GM12892 (cell line): ENCODE measurements around the gene CRIM1.

Experiments used
- POLR2A ChIP-seq: IDR thresholded peaks from 2 replicates; pipeline ENCODE4 v1.6.1; 2011; ENCODE audit warnings: low read depth, low read length, control low read depth
- POLR2AphosphoS5 ChIP-seq: IDR thresholded peaks from 2 replicates; pipeline ENCODE4 v1.6.1; 2011; ENCODE audit warnings: low read depth, low read length, control low read depth
- TAF1 ChIP-seq: IDR thresholded peaks from 2 replicates; pipeline ENCODE4 v1.6.1; 2011; ENCODE audit warnings: low read depth, mild to moderate bottlenecking, control low read depth, low read length, borderline replicate concordance

GRCh38 chr2:36492216-36492945 lies 136.8 kb downstream of the CRIM1 start:
- TF ChIP-seq POLR2AphosphoS5 (no peak), POLR2A (no peak), TAF1 (no peak)
